Activated CD4-positive, CD25-positive, alpha-beta regulatory T cell treated with anti-CD3 and anti-CD28 coated beads, Interleukin-2, amount 50 U/mL, for 24 hours (primary cell): ENCODE results near the gene STAU1.
"Not testable (repeated sequence)": the region's sequence is repeated elsewhere in the genome, so short reads cannot be mapped to it uniquely, and the experiment has no call there.

Experiments
- ATAC-seq, 2 donors: fragments of 150-1000 bp; cut with Tn5 transposase; one replicate each; pipeline ENCODE4 v1.10.0; 2021; ENCODE audit warnings: mild to moderate bottlenecking in 1 of 2, moderate library complexity in 1 of 2

The STAU1 gene

DNA sequence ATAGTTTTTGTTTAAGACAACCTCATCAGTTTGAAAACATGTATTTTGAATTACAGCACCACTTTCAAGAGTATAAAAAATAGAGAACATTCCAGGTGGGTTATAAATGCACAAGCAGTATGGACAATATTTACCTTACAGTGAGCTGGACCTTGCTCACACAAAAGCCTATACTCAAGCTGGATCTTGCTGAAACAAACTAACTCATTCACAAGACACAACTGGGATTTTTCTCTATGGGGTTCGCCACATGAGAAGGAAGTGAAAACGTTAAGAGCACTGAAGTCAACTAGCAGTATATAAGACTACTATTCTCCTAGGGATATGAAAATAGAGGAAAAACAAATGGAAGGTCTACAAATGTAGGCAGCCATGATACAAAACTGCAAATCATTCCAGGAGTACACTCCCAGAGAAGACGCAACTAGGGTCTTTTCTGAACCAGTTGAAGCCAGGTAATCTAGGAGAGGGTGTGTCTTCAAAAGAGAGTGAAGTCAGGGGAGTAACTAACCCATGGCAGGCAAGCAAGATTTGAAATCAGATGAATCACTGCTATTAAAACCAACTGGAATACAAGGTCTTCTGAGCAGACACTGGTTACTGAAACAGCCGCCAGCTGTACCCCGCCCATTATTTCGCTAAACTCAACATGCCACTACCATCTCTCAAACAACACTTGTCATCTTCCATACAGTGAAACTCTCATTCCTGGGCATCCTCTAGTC lies 26.5 kb downstream of the STAU1 start:
- ATAC-seq = no peak

DNA sequence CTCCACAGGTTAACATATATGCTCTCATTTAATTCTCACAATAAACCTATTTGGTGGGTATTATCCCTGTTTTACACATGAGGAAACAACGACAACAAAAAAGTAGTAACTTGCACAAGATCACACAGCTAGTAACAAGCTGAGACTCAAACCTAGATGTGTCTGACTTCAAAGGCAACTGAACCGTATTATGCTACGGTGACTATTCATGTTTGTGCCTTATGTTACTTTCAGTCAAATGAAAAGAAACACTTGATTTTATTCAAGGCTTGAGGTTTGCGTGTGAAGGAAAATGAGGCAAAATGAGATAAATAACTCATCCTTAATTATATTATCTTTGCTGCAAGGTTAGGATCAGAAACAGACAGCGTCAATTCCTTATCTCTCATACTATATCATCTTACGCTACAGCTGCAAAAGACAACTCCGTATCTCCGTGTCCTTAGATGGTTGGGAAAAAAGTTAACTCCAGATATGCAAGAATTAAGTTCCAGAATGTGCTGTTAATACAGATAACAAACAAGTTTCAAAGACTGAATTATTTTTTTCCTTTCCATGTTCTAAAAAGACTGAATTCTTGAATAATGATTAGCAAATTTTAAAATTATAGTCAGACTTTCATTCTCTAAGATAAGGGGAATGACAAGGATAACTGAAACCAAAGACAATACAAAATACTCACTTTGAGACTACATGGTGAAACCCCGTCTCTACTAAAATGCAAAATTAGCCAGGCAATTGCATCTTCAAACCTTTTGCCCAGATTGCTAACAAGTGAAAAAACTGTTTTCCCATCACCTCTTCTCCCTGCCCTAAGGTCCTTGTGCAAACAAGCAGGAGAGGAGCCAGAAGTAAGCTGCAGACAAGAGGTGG lies 27.8 kb downstream of the STAU1 start:
- peak; percentile 77 to 78 for ATAC-seq

DNA sequence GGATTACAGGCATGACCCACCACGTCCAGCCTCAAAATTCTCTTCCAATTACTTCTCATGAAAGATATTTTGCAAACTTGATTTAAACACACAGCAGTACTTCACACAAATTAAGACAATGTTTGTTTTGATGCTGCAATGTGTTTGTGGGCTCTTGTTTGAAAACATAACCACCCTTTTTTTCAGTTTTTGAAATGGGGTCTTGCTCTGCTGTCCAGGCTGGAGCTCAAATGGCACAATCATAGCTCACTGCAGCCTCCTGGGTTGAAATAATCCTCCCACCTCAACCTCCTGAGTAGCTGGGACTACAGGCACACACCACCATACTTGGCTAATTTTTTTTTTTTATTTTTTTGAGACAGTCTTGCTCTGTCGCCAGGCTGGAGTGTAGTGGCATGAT lies 31.0 kb downstream of the STAU1 start:
- no peak for ATAC-seq

DNA sequence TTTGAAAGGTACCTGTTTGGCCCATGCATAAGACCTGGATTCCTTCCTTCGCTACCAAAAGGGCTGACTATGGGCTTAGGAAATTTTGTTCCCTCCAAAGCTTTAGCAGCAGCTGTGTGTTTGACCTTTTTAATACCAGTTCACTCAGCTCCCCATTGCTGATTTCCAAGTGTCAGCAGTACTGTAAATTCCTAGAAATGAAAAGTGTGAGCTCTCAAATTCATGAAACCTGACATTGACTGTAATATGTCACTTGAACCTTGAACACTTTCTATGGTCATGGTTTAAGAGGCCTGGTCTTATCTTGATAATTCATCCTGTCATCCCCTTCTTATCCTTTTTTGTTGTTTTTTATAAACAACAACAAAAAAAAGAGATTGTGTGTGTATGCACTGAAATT lies 31.7 kb downstream of the STAU1 start:
- ATAC-seq = peak in 1 of 2 donors; percentile 17

DNA sequence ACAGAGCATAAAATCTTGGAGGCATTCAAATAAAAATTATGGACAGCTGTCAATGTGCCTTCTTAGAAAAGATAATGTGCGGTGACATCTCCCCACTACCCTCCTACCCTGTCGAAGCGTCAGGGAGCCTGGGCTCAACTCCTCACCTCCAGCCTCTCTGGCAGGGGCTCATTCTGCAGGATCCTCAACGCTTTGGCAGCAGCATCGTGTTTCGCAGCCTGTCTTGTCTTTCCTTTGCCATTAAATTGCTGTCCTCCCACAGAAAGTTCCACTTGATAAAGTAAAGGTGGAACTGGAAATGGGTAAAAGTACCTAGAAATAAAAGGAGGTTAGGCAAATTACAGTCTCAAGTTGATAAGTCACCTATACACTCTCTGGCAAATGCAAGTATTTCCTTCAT lies 36.7 kb downstream of the STAU1 start:
- no peak for ATAC-seq

- ATAC-seq = no peak
Measured at GRCh38 chr20:49149281-49150045, 38.7 kb downstream of the STAU1 start.

DNA sequence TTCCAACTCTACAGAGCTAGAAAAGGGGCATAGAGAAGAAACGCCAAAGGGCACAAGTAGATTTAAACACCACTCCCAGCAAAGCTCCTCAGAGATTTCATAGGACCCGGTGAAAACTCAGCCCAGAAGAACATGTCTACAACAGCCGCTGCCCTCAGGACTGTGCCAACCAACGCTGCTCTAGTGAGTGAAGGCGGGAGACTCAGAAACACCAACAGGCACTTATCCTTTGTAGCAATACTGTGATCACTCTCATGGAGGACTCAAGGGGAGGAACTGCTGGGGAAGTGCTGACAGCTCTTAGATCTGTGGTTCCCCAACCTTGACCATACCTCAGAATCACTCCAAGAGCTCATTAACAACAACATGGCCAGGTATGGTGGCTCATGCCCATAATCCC lies 39.5 kb downstream of the STAU1 start:
- no peak for ATAC-seq

DNA sequence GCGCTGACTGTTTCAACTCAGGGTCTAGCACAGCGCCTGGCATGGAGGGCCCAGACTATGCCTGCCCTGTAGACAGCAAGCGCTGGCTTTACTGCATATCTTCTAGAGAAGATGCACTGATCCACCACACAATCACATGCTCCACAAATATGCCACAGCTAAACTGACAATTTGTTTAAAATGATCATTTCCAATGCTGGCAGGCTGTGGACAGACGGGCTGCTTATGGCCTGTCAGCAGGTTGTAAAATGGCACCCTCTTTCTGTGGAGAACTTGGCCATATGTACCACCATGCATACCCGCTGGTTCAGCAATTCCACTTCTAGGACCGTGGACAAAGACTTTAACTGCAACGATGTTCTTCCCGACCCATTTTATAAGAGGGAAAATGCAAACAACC lies 40.8 kb downstream of the STAU1 start:
- ATAC-seq = no peak

GRCh38 chr20:49146442-49147225 lies 41.5 kb downstream of the STAU1 start:
- ATAC-seq = no peak

GRCh38 chr20:49140834-49141233 lies 47.3 kb downstream of the STAU1 start:
- no peak for ATAC-seq

GRCh38 chr20:49140411-49140810 lies 47.7 kb downstream of the STAU1 start:
- ATAC-seq = peak in 1 of 2 donors; percentile 30

- no peak for ATAC-seq
Measured at GRCh38 chr20:49138431-49138830, 49.7 kb downstream of the STAU1 start.

DNA sequence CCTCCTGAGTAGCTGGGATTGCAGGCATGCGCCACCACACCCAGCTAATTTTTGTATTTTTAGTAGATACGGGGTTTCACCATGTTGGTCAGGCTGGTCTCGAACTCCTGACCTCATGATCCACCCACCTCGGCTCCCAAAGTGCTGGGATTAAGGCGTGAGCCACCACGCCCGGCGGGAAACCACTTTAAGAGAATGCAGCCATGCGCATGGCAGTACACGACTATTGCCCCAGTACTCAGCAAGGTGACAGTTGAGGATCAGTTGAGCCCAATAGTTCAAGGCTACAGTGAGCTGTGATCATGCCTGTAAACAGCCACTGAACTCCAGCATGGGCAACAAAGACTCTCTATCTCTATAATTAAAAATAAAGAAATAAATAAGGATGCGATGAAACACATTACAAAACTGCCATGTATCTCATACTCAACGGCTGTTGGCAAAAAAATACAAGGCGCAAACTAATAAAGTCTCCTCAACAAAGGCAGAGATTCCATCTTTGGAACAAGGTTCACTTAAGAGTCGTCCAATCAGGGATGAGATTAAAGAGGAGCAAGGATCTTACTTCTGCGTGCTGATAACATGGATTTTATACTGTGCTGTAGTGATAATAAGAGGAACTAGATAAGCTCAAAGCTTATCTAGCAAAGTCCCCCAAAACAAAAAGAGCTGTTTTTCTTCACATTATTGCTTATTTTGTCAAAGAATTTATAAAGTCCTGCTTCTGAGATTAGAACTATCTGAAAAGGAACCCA lies 51.1 kb downstream of the STAU1 start:
- no peak for ATAC-seq

GRCh38 chr20:49134797-49135196 lies 53.3 kb downstream of the STAU1 start:
- not testable (repeated sequence) for ATAC-seq

- ATAC-seq = no peak
Measured at GRCh38 chr20:49133571-49133970, 54.6 kb downstream of the STAU1 start.

DNA sequence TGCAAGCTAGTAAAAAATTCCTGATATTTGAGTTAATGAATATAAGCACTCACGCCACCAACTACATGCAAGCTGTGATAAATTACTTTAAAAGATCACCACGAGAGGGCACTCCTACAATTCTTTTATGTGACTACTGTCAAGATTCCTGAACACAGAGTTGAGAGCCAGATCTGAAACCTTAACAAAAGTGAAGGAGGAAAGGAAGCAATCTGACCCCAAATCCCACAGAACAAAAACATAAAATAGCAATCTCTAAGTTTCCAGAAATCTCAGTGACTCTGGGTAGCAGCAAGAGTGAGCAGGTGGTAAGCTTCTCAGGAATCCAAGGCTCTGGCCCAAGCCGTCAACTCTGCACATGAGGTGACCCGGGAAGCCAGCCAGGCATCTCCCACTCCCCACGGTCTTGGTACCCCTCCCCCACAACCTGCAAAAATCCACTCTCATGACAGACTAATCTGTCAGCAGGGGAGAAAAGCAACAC lies 55.1 kb downstream of the STAU1 start:
- peak in 1 of 2 donors; percentile 38 for ATAC-seq

- no peak for ATAC-seq
Measured at GRCh38 chr20:49123982-49124381, 64.2 kb downstream of the STAU1 start.

DNA sequence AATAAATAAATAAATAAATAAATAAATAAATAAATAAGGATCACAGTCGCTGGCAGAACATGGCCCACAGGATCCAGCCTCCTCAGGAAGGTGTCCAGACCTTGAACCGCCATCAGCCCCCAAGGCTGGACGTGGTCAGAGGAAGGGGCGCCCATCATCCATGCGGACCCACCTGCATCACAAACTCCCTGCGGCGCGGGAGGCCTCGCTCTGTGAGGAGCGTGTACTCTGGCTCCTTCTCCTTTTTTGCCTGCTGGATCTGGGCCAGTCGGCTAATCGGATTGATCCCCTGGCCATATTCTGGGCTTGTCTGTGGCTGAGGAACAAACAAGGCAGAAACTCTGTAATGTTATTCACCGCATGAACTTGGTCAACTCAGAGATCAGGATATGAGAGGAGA lies 65.2 kb downstream of the STAU1 start:
- ATAC-seq = no peak

- no peak for ATAC-seq
Measured at GRCh38 chr20:49119988-49120387, 68.1 kb downstream of the STAU1 start.

DNA sequence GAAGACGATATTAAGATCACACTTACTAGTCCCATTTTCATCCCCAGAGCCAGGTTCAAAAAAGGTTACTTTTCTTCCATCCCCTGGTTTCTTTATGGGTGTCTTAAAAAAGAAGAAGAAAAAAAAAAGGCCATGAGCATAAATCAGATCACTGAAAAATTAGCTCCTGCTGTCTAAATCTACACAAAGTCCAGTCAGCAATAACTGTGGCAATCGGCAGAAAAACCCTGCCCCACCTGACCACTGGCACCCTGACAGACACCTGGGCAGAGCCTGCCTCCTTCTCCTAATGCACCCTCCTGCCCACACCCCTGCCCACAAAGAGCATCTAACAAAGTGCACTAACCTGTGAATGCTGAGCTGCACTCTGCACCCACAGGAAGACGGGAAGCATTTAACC lies 69.8 kb downstream of the STAU1 start:
- ATAC-seq = no peak

- no peak for ATAC-seq
Measured at GRCh38 chr20:49115564-49115963, 72.6 kb downstream of the STAU1 start.
